ENCODE data around the gene PRKAR2A.

The PRKAR2A gene

GRCh38 chr3:48885753-48886152, 38.1 kb upstream of the PRKAR2A start:
- Histone ChIP-seq H3K27ac (replicated peaks) (no peak overlapping the region), H3K4me3 (replicated peaks; ENCODE audit: insufficient read depth, low read length) (no peak overlapping the region), H3K27me3 (ENCODE audit: insufficient read depth, poor library complexity, severe bottlenecking) (no peaks in the 10 kb centered on the region)
- TF ChIP-seq REST (IDR thresholded peaks at IDR 0.05; ENCODE audit: insufficient replicate concordance, low read depth) (no peak), CTCF (IDR thresholded peaks at IDR 0.05; ENCODE audit: insufficient read depth, low read length) (no peak), GABPA (IDR thresholded peaks at IDR 0.05; ENCODE audit: low read depth) (no peak), POLR2AphosphoS5 (IDR thresholded peaks at IDR 0.05; ENCODE audit: low read depth) (no peak), SPI1 (IDR thresholded peaks at IDR 0.05; ENCODE audit: borderline replicate concordance, low read depth) (no peak)
- DNase-seq (ENCODE audit: low read depth in 1 of 2, low spot score in 1 of 2), result no peak

- H3K27me3 ChIP-seq (ENCODE audit: insufficient read depth, poor library complexity, severe bottlenecking), result no peaks in the 10 kb centered on the region
- no peak for DNase-seq (ENCODE audit: low read depth in 1 of 2, low spot score in 1 of 2)
- no peak overlapping the region for H3K4me3 ChIP-seq (replicated peaks; ENCODE audit: insufficient read depth, low read length)
- TF ChIP-seq POLR2AphosphoS5 (IDR thresholded peaks at IDR 0.05; ENCODE audit: low read depth), result no peak
- TF ChIP-seq REST (IDR thresholded peaks at IDR 0.05; ENCODE audit: insufficient replicate concordance, low read depth), result no peak
- TF ChIP-seq CTCF (IDR thresholded peaks at IDR 0.05; ENCODE audit: insufficient read depth, low read length), result no peak
- TF ChIP-seq SPI1 (IDR thresholded peaks at IDR 0.05; ENCODE audit: borderline replicate concordance, low read depth), result no peak
- no peak overlapping the region for H3K27ac ChIP-seq (replicated peaks)
These were observed 34.0 kb upstream of the PRKAR2A start for GRCh38 chr3:48881652-48882114.

GRCh38 chr3:48881006-48881405, 33.3 kb upstream of the PRKAR2A start:
- no peak for DNase-seq (ENCODE audit: low read depth in 1 of 2, low spot score in 1 of 2)
- Histone ChIP-seq H3K27ac (replicated peaks) (no peak overlapping the region), H3K27me3 (ENCODE audit: insufficient read depth, poor library complexity, severe bottlenecking) (no peaks in the 10 kb centered on the region), H3K4me3 (replicated peaks; ENCODE audit: insufficient read depth, low read length) (no peak overlapping the region)
- TF ChIP-seq REST (IDR thresholded peaks at IDR 0.05; ENCODE audit: insufficient replicate concordance, low read depth) (no peak), GABPA (IDR thresholded peaks at IDR 0.05; ENCODE audit: low read depth) (no peak), SPI1 (IDR thresholded peaks at IDR 0.05; ENCODE audit: borderline replicate concordance, low read depth) (no peak), CTCF (IDR thresholded peaks at IDR 0.05; ENCODE audit: insufficient read depth, low read length) (no peak), POLR2AphosphoS5 (IDR thresholded peaks at IDR 0.05; ENCODE audit: low read depth) (no peak)
